WTC11 (cell line): Measurements from ENCODE around the gene LRRIQ4. TPM values are rescaled to one million over a fixed set of nuclear protein-coding genes. Genes with fewer than 3 reads are reported as not detected.

ENCODE experiments used
- ATAC-seq: fragments of 200-7000 bp; cut with Tn5 transposase; 2 replicates; pipeline ENCODE4 v1.10.0; 2021; ENCODE audit warnings: mild to moderate bottlenecking, moderate library complexity
- CTCF ChIA-PET: fragments of 300-600 bp; sonication (Branson Sonifier 250); formaldehyde crosslinking; loops from one replicate; lab custom pipeline; 2021; ENCODE audit warnings: antibody characterized with exemption; lab: Charles Lee
- POLR2A ChIA-PET: fragments of 350-600 bp; sonication (Branson Sonifier 250); formaldehyde crosslinking; loops from one replicate; lab custom pipeline; 2021; ENCODE audit warnings: antibody characterized with exemption; lab: Charles Lee
- DNase-seq: peaks from one replicate; pipeline ENCODE4 v3.0.0; 2021; ENCODE audit warnings: low spot score
- H3K27ac Mint-ChIP-seq: 2 replicates; pipeline ENCODE4 v1.8.0; 2021; ENCODE audit warnings: mixed read lengths
- H3K27me3 Mint-ChIP-seq: 2 replicates; pipeline ENCODE4 v1.8.0; 2021; ENCODE audit warnings: low read depth, mild to moderate bottlenecking, moderate library complexity, mixed read lengths
- H3K36me3 Mint-ChIP-seq: 2 replicates; pipeline ENCODE4 v1.8.0; 2021; ENCODE audit warnings: mixed read lengths
- H3K4me1 Mint-ChIP-seq: 2 replicates; pipeline ENCODE4 v1.8.0; 2022; ENCODE audit warnings: mixed read lengths
- H3K4me3 Mint-ChIP-seq: 2 replicates; pipeline ENCODE4 v1.8.0; 2021; ENCODE audit warnings: mild to moderate bottlenecking, moderate library complexity, mixed read lengths
- H3K9me3 Mint-ChIP-seq: 2 replicates; pipeline ENCODE4 v1.8.0; 2021; ENCODE audit warnings: mixed read lengths
- AFF4 ChIP-seq: sonication (generic); formaldehyde crosslinking; IDR thresholded peaks from 2 replicates; pipeline ENCODE4 v1.8.1; 2023; ENCODE audit warnings: mild to moderate bottlenecking, missing genetic modification reagents, borderline replicate concordance
- ARID4B ChIP-seq: sonication (generic); formaldehyde crosslinking; IDR thresholded peaks from 2 replicates; pipeline ENCODE4 v1.8.0; 2023; ENCODE audit warnings: missing genetic modification reagents, mild to moderate bottlenecking, borderline replicate concordance
- ATF1 ChIP-seq: sonication (generic); formaldehyde crosslinking; IDR thresholded peaks from 2 replicates; pipeline ENCODE4 v1.8.1; 2023; ENCODE audit warnings: mild to moderate bottlenecking, moderate library complexity, missing genetic modification reagents
- E2F1 ChIP-seq: sonication (generic); formaldehyde crosslinking; IDR thresholded peaks from 2 replicates; pipeline ENCODE4 v1.8.0; 2022; ENCODE audit warnings: mild to moderate bottlenecking, missing genetic modification reagents
- E2F5 ChIP-seq: sonication (generic); formaldehyde crosslinking; IDR thresholded peaks from 2 replicates; pipeline ENCODE4 v1.8.1; 2022; ENCODE audit warnings: mild to moderate bottlenecking, moderate library complexity, missing genetic modification reagents
- EMX1 ChIP-seq: fragments of 250-450 bp; sonication (Bioruptor Pico); IDR thresholded peaks from 2 replicates; pipeline ENCODE4 v1.8.0; 2021; ENCODE audit warnings: mild to moderate bottlenecking
- ERG ChIP-seq: fragments of 250-450 bp; sonication (Bioruptor Pico); IDR thresholded peaks from 2 replicates; pipeline ENCODE4 v1.8.0; 2021; ENCODE audit warnings: mild to moderate bottlenecking
- ETV6 ChIP-seq: sonication (generic); formaldehyde crosslinking; IDR thresholded peaks from 2 replicates; pipeline ENCODE4 v1.8.1; 2022; ENCODE audit warnings: mild to moderate bottlenecking, missing genetic modification reagents
- GABPB1 ChIP-seq: sonication (generic); formaldehyde crosslinking; IDR thresholded peaks from 2 replicates; pipeline ENCODE4 v1.8.1; 2023; ENCODE audit warnings: mild to moderate bottlenecking, missing genetic modification reagents
- IRF1 ChIP-seq: sonication (generic); formaldehyde crosslinking; IDR thresholded peaks from 2 replicates; pipeline ENCODE4 v1.8.0; 2023; ENCODE audit warnings: missing genetic modification reagents
- IRF2 ChIP-seq: sonication (generic); formaldehyde crosslinking; IDR thresholded peaks from 2 replicates; pipeline ENCODE4 v1.8.0; 2022; ENCODE audit warnings: low read depth, missing genetic modification reagents, borderline replicate concordance
- MYBL2 ChIP-seq: sonication (generic); formaldehyde crosslinking; IDR thresholded peaks from 2 replicates; pipeline ENCODE4 v1.8.1; 2023; ENCODE audit warnings: mild to moderate bottlenecking, moderate library complexity, missing genetic modification reagents
- NR3C1 ChIP-seq: sonication (generic); formaldehyde crosslinking; conservative IDR thresholded peaks from 2 replicates; pipeline ENCODE4 v1.8.1; 2023; ENCODE audit warnings: low read depth, mild to moderate bottlenecking, missing genetic modification reagents
- OVOL2 ChIP-seq: fragments of 250-450 bp; sonication (Bioruptor Pico); IDR thresholded peaks from 2 replicates; pipeline ENCODE4 v1.9.0; 2021; ENCODE audit warnings: mild to moderate bottlenecking, borderline replicate concordance
- RELA ChIP-seq: sonication (generic); formaldehyde crosslinking; IDR thresholded peaks from 2 replicates; pipeline ENCODE4 v1.8.1; 2022; ENCODE audit warnings: missing genetic modification reagents, mild to moderate bottlenecking, borderline replicate concordance
- TEAD1 ChIP-seq: sonication (generic); formaldehyde crosslinking; IDR thresholded peaks from 2 replicates; pipeline ENCODE4 v1.8.0; 2022; ENCODE audit warnings: mild to moderate bottlenecking, missing genetic modification reagents
- ZNF232 ChIP-seq: sonication (generic); formaldehyde crosslinking; IDR thresholded peaks from 2 replicates; pipeline ENCODE4 v1.8.0; 2022; ENCODE audit warnings: mild to moderate bottlenecking, missing genetic modification reagents
- ZNF416 ChIP-seq: fragments of 250-450 bp; sonication (Bioruptor Pico); IDR thresholded peaks from 2 replicates; pipeline ENCODE4 v1.9.0; 2021; ENCODE audit warnings: mild to moderate bottlenecking, inconsistent platforms
- ZNF671 ChIP-seq: fragments of 250-450 bp; sonication (Bioruptor Pico); IDR thresholded peaks from 2 replicates; pipeline ENCODE4 v1.8.0; 2021; ENCODE audit warnings: mild to moderate bottlenecking
- ZSCAN18 ChIP-seq: fragments of 250-450 bp; sonication (Bioruptor Pico); IDR thresholded peaks from 2 replicates; pipeline ENCODE4 v2.1.2; 2022; ENCODE audit warnings: mild to moderate bottlenecking, moderate library complexity
- total RNA-seq: library from RNA; stranded (reverse); gene quantifications from 3 replicates; pipeline ENCODE4 v1.2.3, GENCODE V29; 2021

LRRIQ4 gene
- total RNA-seq, 1 experiment from 2014 or later, result 0.09 TPM

- TF ChIP-seq AFF4 (no peak), ATF1 (CRISPR knock-in tag) (no peak), GABPB1 (CRISPR knock-in tag) (no peak), TEAD1 (no peak), RELA (CRISPR knock-in tag) (no peak), ERG (no peak)
Observed at GRCh38 chr3:169818316-169818715, 5.6 kb downstream of the LRRIQ4 start (continued).

- Mint-ChIP-seq H3K36me3 (no peaks in the 10 kb centered on the region), H3K27ac (no peak overlapping the region), H3K4me1 (0 out of 2 replicates have a peak, but pooled peaks cover 3% of the 10 kb centered on the region), H3K9me3 (no peaks in the 10 kb centered on the region), H3K27me3 (0 out of 2 replicates have a peak, but pooled peaks cover 3% of the 10 kb centered on the region), H3K4me3 (no peak overlapping the region)
- ATAC-seq (no peak), DNase-seq (no peak)
- no peak for TF ChIP-seq IRF2
- TF ChIP-seq EMX1 (CRISPR knock-in tag), result no peak
- ChIA-PET POLR2A (no interaction called here), CTCF (interaction anchor here (0.9 kb wide), 1 partner anchor 199 kb away, joined by 3 read pairs; no protein-coding TSS in a partner anchor)
Observed at GRCh38 chr3:169822091-169822490, 9.4 kb downstream of the LRRIQ4 start.

- H3K4me1 Mint-ChIP-seq, result 0 out of 2 replicates have a peak, but pooled peaks cover 3% of the 10 kb centered on the region
- ChIA-PET POLR2A (no interaction called here), CTCF (interaction anchor here (0.9 kb wide), 1 partner anchor 199 kb away, joined by 3 read pairs; no protein-coding TSS in a partner anchor)
- ATAC-seq (no peak), DNase-seq (no peak)
- H3K27ac Mint-ChIP-seq, result no peak overlapping the region
- no peaks in the 10 kb centered on the region for H3K36me3 Mint-ChIP-seq
- no peak overlapping the region for H3K4me3 Mint-ChIP-seq
- no peaks in the 10 kb centered on the region for H3K9me3 Mint-ChIP-seq
- 0 out of 2 replicates have a peak, but pooled peaks cover 3% of the 10 kb centered on the region for H3K27me3 Mint-ChIP-seq
- TF ChIP-seq MYBL2 (CRISPR knock-in tag) (no peak), ZSCAN18 (CRISPR knock-in tag) (no peak), E2F5 (CRISPR knock-in tag) (no peak), ETV6 (CRISPR knock-in tag) (no peak), E2F1 (CRISPR knock-in tag) (no peak), OVOL2 (CRISPR knock-in tag) (no peak), ZNF416 (no peak), IRF1 (CRISPR knock-in tag) (no peak), ARID4B (no peak), ZNF232 (CRISPR knock-in tag) (no peak), NR3C1 (CRISPR knock-in tag) (no peak), ZNF671 (CRISPR knock-in tag) (no peak)
Observed at GRCh38 chr3:169822540-169822939, 9.9 kb downstream of the LRRIQ4 start.
